Keratinocyte (primary cell): ENCODE results near the gene FNBP1. TPM values are rescaled to one million over a fixed set of nuclear protein-coding genes. Genes with fewer than 3 reads are reported as not detected.

Experiments used
- DNase-seq: peaks from one replicate; pipeline ENCODE4 v3.0.0-alpha.2; 2011; ENCODE audit warnings: low read depth, missing footprints, low spot score
- FAIRE-seq: peaks from 2 replicates; lab custom pipeline; 2011; peaks lifted over from hg19 to GRCh38; lab: Jason Lieb, UNC
- H2AFZ ChIP-seq: 2 replicates; pipeline ENCODE4 v1.6.0; 2012; ENCODE audit warnings: low read length, control low read depth, inconsistent platforms; ENCODE audit not compliant: control insufficient read depth
- H3K27ac ChIP-seq: 2 replicates; pipeline ENCODE4 v1.5.1; 2011; ENCODE audit warnings: low read length; ENCODE audit not compliant: control insufficient read depth, insufficient read depth
- H3K27me3 ChIP-seq: 3 replicates; pipeline ENCODE4 v1.6.0; 2011; ENCODE audit warnings: low read length; ENCODE audit not compliant: control insufficient read depth, insufficient read depth; ENCODE audit errors: extremely low read depth
- H3K36me3 ChIP-seq, 2 experiments: 2 replicates in 1 of 2; 3 replicates in 1 of 2; pipeline ENCODE4 v1.5.1; 2011; ENCODE audit warnings: low read length in 2 of 2, mild to moderate bottlenecking in 1 of 2; ENCODE audit not compliant: control insufficient read depth in 2 of 2, insufficient read depth in 2 of 2; ENCODE audit errors: extremely low read depth in 1 of 2
- H3K4me1 ChIP-seq: 3 replicates; pipeline ENCODE4 v1.5.1; 2011; ENCODE audit warnings: low read length; ENCODE audit not compliant: control insufficient read depth, insufficient read depth; ENCODE audit errors: extremely low read depth
- H3K4me2 ChIP-seq: 3 replicates; pipeline ENCODE4 v1.6.0; 2011; ENCODE audit warnings: low read depth, low read length; ENCODE audit not compliant: control insufficient read depth, insufficient read depth; ENCODE audit errors: extremely low read depth
- H3K4me3 ChIP-seq, 3 experiments: fragments of 200-600 bp in 1 of 3; sonication (generic) in 1 of 3; 2 replicates in 2 of 3; 3 replicates in 1 of 3; pipeline ENCODE4 v1.5.1; 2011 to 2016; ENCODE audit warnings: low read length in 3 of 3, mild to moderate bottlenecking in 3 of 3, control low read depth in 2 of 3, inconsistent platforms in 1 of 3, low read depth in 1 of 3, mixed read lengths in 1 of 3, mixed run types in 1 of 3, moderate library complexity in 1 of 3; ENCODE audit not compliant: control insufficient read depth in 2 of 3, insufficient read depth in 2 of 3; ENCODE audit errors: extremely low read depth in 1 of 3
- H3K79me2 ChIP-seq: 2 replicates; pipeline ENCODE4 v1.6.0; 2012; ENCODE audit warnings: low read length; ENCODE audit not compliant: control insufficient read depth, insufficient read depth
- H3K9ac ChIP-seq: 3 replicates; pipeline ENCODE4 v1.6.0; 2011; ENCODE audit warnings: low read length; ENCODE audit not compliant: control insufficient read depth, insufficient read depth; ENCODE audit errors: extremely low read depth
- H3K9me1 ChIP-seq: 3 replicates; pipeline ENCODE4 v1.6.0; 2011; ENCODE audit warnings: low read length; ENCODE audit not compliant: control insufficient read depth, insufficient read depth; ENCODE audit errors: extremely low read depth
- H3K9me3 ChIP-seq: 2 replicates; pipeline ENCODE4 v1.5.1; 2012; ENCODE audit warnings: low read depth, low read length; ENCODE audit not compliant: control insufficient read depth
- H4K20me1 ChIP-seq: 3 replicates; pipeline ENCODE4 v1.6.0; 2011; ENCODE audit warnings: low read length; ENCODE audit not compliant: control insufficient read depth, insufficient read depth; ENCODE audit errors: extremely low read depth
- CTCF ChIP-seq, 3 experiments: IDR thresholded peaks in 1 of 3; conservative IDR thresholded peaks in 1 of 3; optimal IDR thresholded peaks in 1 of 3; 2 replicates in 2 of 3; 3 replicates in 1 of 3; pipeline versions ENCODE3 to v1.5.1; 2011; ENCODE audit warnings: low read length in 3 of 3, mild to moderate bottlenecking in 3 of 3, moderate library complexity in 2 of 3, control low read depth in 1 of 3, inconsistent platforms in 1 of 3; ENCODE audit not compliant: insufficient read depth in 2 of 3; ENCODE audit errors: extremely low read depth in 1 of 3
- EZH2 ChIP-seq: IDR thresholded peaks from one replicate; pipeline ENCODE4 v1.6.1; 2012; ENCODE audit warnings: inconsistent platforms, mild to moderate bottlenecking, low read length, moderate library complexity
- dilution Hi-C: fragments of 300-500 bp; cut with MboI; formaldehyde crosslinking; loops from one replicate; pipeline ENCODE4 v1.7.0; 2020; ENCODE audit warnings: low sequenced_read_pairs; ENCODE audit not compliant: extremely low pct_ligation_motif_present
- polyA plus RNA-seq, 5 experiments: library from polyadenylated mRNA; depleted of rRNA in 3 of 5; stranded (reverse) in 3 of 5; stranded (forward) in 1 of 5; unstranded in 1 of 5; fragments of >200 nt; gene quantifications; 1 replicate in 1 of 5; 2 replicates in 3 of 5; 3 replicates in 1 of 5; pipeline versions ENCODE4 v1.2.1 to v1.2.3, GENCODE V29; 2011 to 2012; ENCODE audit warnings: missing spikeins in 2 of 5, low read depth in 1 of 5, low replicate concordance in 1 of 5

The FNBP1 gene
- polyA plus RNA-seq, 1 donor (not counting 4 experiments of a cell fraction or from before 2014, with no cell fraction given) = 9.6 TPM

GRCh38 chr9:129857207-129857606 lies 185.8 kb downstream of the FNBP1 start:
- peaks cover 19 to 23% of the 10 kb centered on the region in 2 experiments for H3K36me3 ChIP-seq
- TF ChIP-seq EZH2 (no peak), CTCF (optimal IDR thresholded peaks at IDR 0.05 in 1 of 3, IDR thresholded peaks at IDR 0.05 in 1 of 3, conservative IDR thresholded peaks at IDR 0.05 in 1 of 3; ENCODE audit: extremely low read depth in 1 of 3, insufficient read depth in 2 of 3, low read length in 3 of 3) (no peak)
- no peak for FAIRE-seq
- no peak for DNase-seq
- H2AFZ ChIP-seq = no peak overlapping the region
- H3K9me3 ChIP-seq = no peaks in the 10 kb centered on the region
- no peak overlapping the region for H3K4me2 ChIP-seq
- H3K9me1 ChIP-seq = no peaks in the 10 kb centered on the region
- no peak overlapping the region for H3K27ac ChIP-seq
- no peak overlapping the region for H3K9ac ChIP-seq
- no peaks in the 10 kb centered on the region for H3K27me3 ChIP-seq
- H4K20me1 ChIP-seq = no peaks in the 10 kb centered on the region
- no peak overlapping the region for H3K4me3 ChIP-seq
- dilution Hi-C loops = no loop called here
- H3K79me2 ChIP-seq = no peaks in the 10 kb centered on the region
- no peaks in the 10 kb centered on the region for H3K4me1 ChIP-seq

- H3K4me2 ChIP-seq = no peak overlapping the region
- no peak overlapping the region for H3K27ac ChIP-seq
- no peaks in the 10 kb centered on the region for H3K9me1 ChIP-seq
- TF ChIP-seq EZH2 (no peak), CTCF (optimal IDR thresholded peaks at IDR 0.05 in 1 of 3, IDR thresholded peaks at IDR 0.05 in 1 of 3, conservative IDR thresholded peaks at IDR 0.05 in 1 of 3; ENCODE audit: extremely low read depth in 1 of 3, insufficient read depth in 2 of 3, low read length in 3 of 3) (no peak)
- no peaks in the 10 kb centered on the region for H3K27me3 ChIP-seq
- H3K4me3 ChIP-seq = no peak overlapping the region
- H3K9ac ChIP-seq = no peak overlapping the region
- H3K79me2 ChIP-seq = no peaks in the 10 kb centered on the region
- H3K36me3 ChIP-seq = peaks cover 13 to 28% of the 10 kb centered on the region in 2 experiments
- H2AFZ ChIP-seq = no peak overlapping the region
- DNase-seq (no peak), FAIRE-seq (no peak)
- no peaks in the 10 kb centered on the region for H3K4me1 ChIP-seq
- dilution Hi-C loops = no loop called here
- no peaks in the 10 kb centered on the region for H4K20me1 ChIP-seq
- no peaks in the 10 kb centered on the region for H3K9me3 ChIP-seq
These were observed 188.3 kb downstream of the FNBP1 start for GRCh38 chr9:129854588-129855110.
